H9 (cell line): ENCODE measurements around the gene PTPRN2. TPM values are rescaled to one million over a fixed set of nuclear protein-coding genes. Genes with fewer than 3 reads are reported as not detected.

Experiments
- DNase-seq: peaks from one replicate; pipeline ENCODE4 v3.0.0-alpha.2; 2017
- H2AFZ ChIP-seq: one replicate; pipeline ENCODE4 v1.6.1; 2013; ENCODE audit warnings: mild to moderate bottlenecking, low read length, control low read depth, moderate library complexity
- H2AK5ac ChIP-seq: 2 replicates; pipeline ENCODE4 v1.6.1; 2013; ENCODE audit warnings: low read length, control low read depth, mixed read lengths; ENCODE audit not compliant: insufficient read length
- H2BK120ac ChIP-seq: one replicate; pipeline ENCODE4 v1.6.1; 2013; ENCODE audit warnings: low read depth, mild to moderate bottlenecking, low read length, control low read depth, inconsistent platforms; ENCODE audit not compliant: poor library complexity, severe bottlenecking
- H2BK12ac ChIP-seq: 2 replicates; pipeline ENCODE4 v1.6.1; 2013; ENCODE audit warnings: low read length, control low read depth, mixed read lengths, low read depth; ENCODE audit not compliant: insufficient read length
- H2BK15ac ChIP-seq: 2 replicates; pipeline ENCODE4 v1.6.1; 2013; ENCODE audit warnings: low read depth, low read length, control low read depth
- H2BK20ac ChIP-seq: one replicate; pipeline ENCODE4 v1.6.1; 2013; ENCODE audit warnings: low read depth, mild to moderate bottlenecking, low read length, control low read depth, inconsistent platforms; ENCODE audit not compliant: poor library complexity, severe bottlenecking
- H2BK5ac ChIP-seq: 2 replicates; pipeline ENCODE4 v1.6.1; 2013; ENCODE audit warnings: low read length, control low read depth, mixed read lengths; ENCODE audit not compliant: insufficient read length
- H3K14ac ChIP-seq: 2 replicates; pipeline ENCODE4 v1.6.1; 2013; ENCODE audit warnings: low read length, control low read depth; ENCODE audit not compliant: insufficient read depth
- H3K18ac ChIP-seq: 2 replicates; pipeline ENCODE4 v1.6.1; 2013; ENCODE audit warnings: low read depth, mild to moderate bottlenecking, mixed read lengths, low read length, control low read depth; ENCODE audit not compliant: insufficient read length
- H3K23ac ChIP-seq: 2 replicates; pipeline ENCODE4 v1.6.1; 2013; ENCODE audit warnings: low read length, control low read depth, mixed read lengths, low read depth; ENCODE audit not compliant: insufficient read length
- H3K23me2 ChIP-seq: 2 replicates; pipeline ENCODE4 v1.6.1; 2013; ENCODE audit warnings: low read depth, mild to moderate bottlenecking, mixed read lengths, low read length, control low read depth; ENCODE audit not compliant: insufficient read length, poor library complexity, severe bottlenecking
- H3K27ac ChIP-seq: 2 replicates; pipeline ENCODE4 v1.5.1; 2013; ENCODE audit warnings: low read length, control low read depth, mixed read lengths, low read depth; ENCODE audit not compliant: insufficient read length
- H3K27me3 ChIP-seq: 2 replicates; pipeline ENCODE4 v1.6.1; 2013; ENCODE audit warnings: low read length, control low read depth, inconsistent platforms; ENCODE audit not compliant: insufficient read depth
- H3K4ac ChIP-seq: 2 replicates; pipeline ENCODE4 v1.6.1; 2013; ENCODE audit warnings: low read depth, mild to moderate bottlenecking, control low read depth, inconsistent platforms, low read length, moderate library complexity
- H3K4me1 ChIP-seq: 2 replicates; pipeline ENCODE4 v1.6.1; 2013; ENCODE audit warnings: low read length, control low read depth, inconsistent platforms; ENCODE audit not compliant: insufficient read depth
- H3K4me2 ChIP-seq: 2 replicates; pipeline ENCODE4 v1.6.1; 2013; ENCODE audit warnings: low read length, control low read depth, mixed read lengths; ENCODE audit not compliant: insufficient read length, insufficient read depth
- H3K56ac ChIP-seq: 2 replicates; pipeline ENCODE4 v1.6.1; 2013; ENCODE audit warnings: low read depth, mild to moderate bottlenecking, mixed read lengths, low read length, control low read depth; ENCODE audit not compliant: insufficient read length
- H3K79me1 ChIP-seq: 2 replicates; pipeline ENCODE4 v1.6.1; 2013; ENCODE audit warnings: low read depth, mild to moderate bottlenecking, moderate library complexity, low read length, control low read depth, inconsistent platforms; ENCODE audit not compliant: insufficient read depth, poor library complexity, severe bottlenecking
- H3K79me2 ChIP-seq: 2 replicates; pipeline ENCODE4 v1.6.1; 2013; ENCODE audit warnings: low read length, control low read depth, inconsistent platforms; ENCODE audit not compliant: insufficient read depth
- H3K9ac ChIP-seq: 2 replicates; pipeline ENCODE4 v1.6.1; 2013; ENCODE audit warnings: low read length, control low read depth, mixed read lengths; ENCODE audit not compliant: insufficient read length; ENCODE audit errors: extremely low read depth
- H3K9me3 ChIP-seq: one replicate; pipeline ENCODE4 v1.6.1; 2013; ENCODE audit warnings: low read depth, low read length, inconsistent platforms; ENCODE audit not compliant: control insufficient read depth
- H3T11ph ChIP-seq: one replicate; pipeline ENCODE4 v1.6.1; 2013; ENCODE audit warnings: mild to moderate bottlenecking, low read length, control low read depth, inconsistent platforms
- H4K20me1 ChIP-seq: one replicate; pipeline ENCODE4 v1.6.1; 2013; ENCODE audit not compliant: control insufficient read depth, insufficient read length, insufficient read depth
- H4K5ac ChIP-seq: 2 replicates; pipeline ENCODE4 v1.6.1; 2013; ENCODE audit warnings: low read depth, mild to moderate bottlenecking, mixed read lengths, low read length, control low read depth; ENCODE audit not compliant: insufficient read length
- H4K8ac ChIP-seq: replicated peaks from 2 replicates; pipeline ENCODE4 v1.6.1; 2013; ENCODE audit warnings: low read length, control low read depth, mixed read lengths, low read depth; ENCODE audit not compliant: insufficient read length
- H4K91ac ChIP-seq: 2 replicates; pipeline ENCODE4 v1.6.1; 2013; ENCODE audit warnings: low read depth, mild to moderate bottlenecking, moderate library complexity, mixed read lengths, low read length, control low read depth; ENCODE audit not compliant: insufficient read length
- H3K27ac Mint-ChIP-seq, 3 experiments: 2 replicates in 2 of 3; 3 replicates in 1 of 3; pipeline ENCODE4 v1.8.0; 2020 to 2021; ENCODE audit warnings: mixed read lengths in 3 of 3, mild to moderate bottlenecking in 1 of 3, moderate library complexity in 1 of 3
- H3K27me3 Mint-ChIP-seq: 2 replicates; pipeline ENCODE4 v1.8.0; 2021; ENCODE audit warnings: low read depth, mild to moderate bottlenecking, moderate library complexity, mixed read lengths
- H3K36me3 Mint-ChIP-seq, 3 experiments: 2 replicates in 2 of 3; 3 replicates in 1 of 3; pipeline ENCODE4 v1.8.0; 2020 to 2021; ENCODE audit warnings: low read depth in 3 of 3, mixed read lengths in 3 of 3; ENCODE audit not compliant: insufficient read depth in 1 of 3
- H3K4me1 Mint-ChIP-seq, 2 experiments: 2 replicates each; pipeline ENCODE4 v1.8.0; 2020; ENCODE audit warnings: mixed read lengths in 2 of 2
- H3K4me3 Mint-ChIP-seq, 2 experiments: 2 replicates in 1 of 2; 3 replicates in 1 of 2; pipeline ENCODE4 v1.8.0; 2020 to 2021; ENCODE audit warnings: mild to moderate bottlenecking in 2 of 2, mixed read lengths in 2 of 2, moderate library complexity in 1 of 2
- H3K9me3 Mint-ChIP-seq, 2 experiments: 2 replicates in 1 of 2; 3 replicates in 1 of 2; pipeline ENCODE4 v1.8.0; 2020; ENCODE audit warnings: mild to moderate bottlenecking in 2 of 2, mixed read lengths in 2 of 2, moderate library complexity in 1 of 2
- WGBS: extraction: QIAGEN DNeasy Blood & Tissue Kit; methylation state at CpG from one replicate; pipeline ENCODE4 v1.1.7; 2013; ENCODE audit warnings: missing lambda C conversion rate, low lambda C conversion rate, mixed read lengths; ENCODE audit not compliant: insufficient read length; ENCODE audit errors: extremely low coverage; 5-methylcytosine and 5-hydroxymethylcytosine counted together
- total RNA-seq: library from RNA; stranded (reverse); gene quantifications from 2 replicates; pipeline ENCODE4 v1.2.1, GENCODE V29; 2021
- TF ChIP-seq, protein P1 (sequence below): fragments of 200-600 bp; sonication (generic); conservative IDR thresholded peaks from 3 replicates; pipeline ENCODE4 v1.8.0; 2021; ENCODE audit warnings: antibody characterized with exemption, mild to moderate bottlenecking

Gene PTPRN2
- total RNA-seq, 1 experiment from 2014 or later = 5.2 TPM

DNA sequence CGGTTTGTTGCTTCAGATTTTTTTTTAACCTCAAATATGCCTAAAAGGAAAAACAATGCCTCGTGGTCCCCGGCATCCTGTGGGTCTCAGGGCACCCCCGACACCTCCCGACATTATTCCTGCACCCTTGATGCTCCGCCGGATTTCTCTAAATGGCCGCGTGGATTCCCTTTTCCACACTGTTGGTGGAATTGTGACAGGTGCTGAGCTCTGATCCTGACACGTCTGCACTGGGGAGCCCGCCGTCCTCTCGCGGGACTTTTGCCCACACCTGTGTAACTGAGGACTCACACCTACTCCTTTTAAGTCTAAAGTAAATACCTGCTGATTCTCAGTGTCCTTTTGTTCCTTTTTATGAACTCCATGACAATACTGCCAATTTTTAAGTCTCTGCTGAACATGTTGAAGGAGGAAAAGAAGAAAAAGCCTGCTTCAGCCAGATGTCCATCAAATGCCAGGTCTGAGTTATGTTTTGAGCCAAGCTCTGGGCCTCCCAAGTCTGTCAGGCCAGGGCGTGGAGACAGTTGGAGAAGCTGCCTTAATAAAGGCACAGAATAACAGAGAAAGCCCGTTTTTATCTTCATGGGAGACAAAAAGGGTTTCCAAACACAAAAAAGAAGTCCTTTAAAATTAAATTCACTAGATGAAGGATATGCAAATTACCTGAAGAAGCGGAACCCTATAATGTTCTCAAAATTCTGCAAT is 682.6 kb downstream of the PTPRN2 start:
- H3K4me3 Mint-ChIP-seq = peak overlapping the region in 1 of 2 experiments; percentile 15; a peak in 1 of 5 replicates
- Histone ChIP-seq H2BK15ac (no peak overlapping the region), H4K20me1 (no peaks in the 10 kb centered on the region), H3K18ac (no peak overlapping the region), H2BK120ac (no peak overlapping the region), H3K23me2 (no peaks in the 10 kb centered on the region), H3K4me2 (no peak overlapping the region), H4K5ac (no peak overlapping the region), H3K27me3 (no peaks in the 10 kb centered on the region), H2BK5ac (no peak overlapping the region), H2BK12ac (no peak overlapping the region), H3K14ac (no peak overlapping the region), H3T11ph (no peak overlapping the region), H3K27ac (no peak overlapping the region), H4K8ac (no peak overlapping the region), H3K4me1 (peaks cover 4% of the 10 kb centered on the region; the same call in 1 of the 2 replicates), H3K56ac (no peak overlapping the region), H3K9ac (no peak overlapping the region), H2AFZ (no peak overlapping the region), H2AK5ac (no peak overlapping the region), H3K79me2 (no peaks in the 10 kb centered on the region), H3K9me3 (no peaks in the 10 kb centered on the region), H3K4ac (no peak overlapping the region), H3K23ac (no peak overlapping the region), H4K91ac (no peak overlapping the region), H3K79me1 (no peaks in the 10 kb centered on the region), H2BK20ac (no peak overlapping the region)
- WGBS = no CpG with 5 or more reads among the region's 17 CpGs
- no peak for DNase-seq
- H3K36me3 Mint-ChIP-seq = peaks cover 0 to 3% (median 0%) of the 10 kb centered on the region in 3 experiments; a peak in 1 of 7 replicates
- TF ChIP-seq, protein P1, sequence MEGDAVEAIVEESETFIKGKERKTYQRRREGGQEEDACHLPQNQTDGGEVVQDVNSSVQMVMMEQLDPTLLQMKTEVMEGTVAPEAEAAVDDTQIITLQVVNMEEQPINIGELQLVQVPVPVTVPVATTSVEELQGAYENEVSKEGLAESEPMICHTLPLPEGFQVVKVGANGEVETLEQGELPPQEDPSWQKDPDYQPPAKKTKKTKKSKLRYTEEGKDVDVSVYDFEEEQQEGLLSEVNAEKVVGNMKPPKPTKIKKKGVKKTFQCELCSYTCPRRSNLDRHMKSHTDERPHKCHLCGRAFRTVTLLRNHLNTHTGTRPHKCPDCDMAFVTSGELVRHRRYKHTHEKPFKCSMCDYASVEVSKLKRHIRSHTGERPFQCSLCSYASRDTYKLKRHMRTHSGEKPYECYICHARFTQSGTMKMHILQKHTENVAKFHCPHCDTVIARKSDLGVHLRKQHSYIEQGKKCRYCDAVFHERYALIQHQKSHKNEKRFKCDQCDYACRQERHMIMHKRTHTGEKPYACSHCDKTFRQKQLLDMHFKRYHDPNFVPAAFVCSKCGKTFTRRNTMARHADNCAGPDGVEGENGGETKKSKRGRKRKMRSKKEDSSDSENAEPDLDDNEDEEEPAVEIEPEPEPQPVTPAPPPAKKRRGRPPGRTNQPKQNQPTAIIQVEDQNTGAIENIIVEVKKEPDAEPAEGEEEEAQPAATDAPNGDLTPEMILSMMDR = no peak
- H3K27me3 Mint-ChIP-seq = peaks cover 17% of the 10 kb centered on the region
- 0 out of 5 replicates have a peak, but pooled peaks cover 0 to 2% of the 10 kb centered on the region in 2 experiments for H3K9me3 Mint-ChIP-seq
- peaks cover 30 to 34% of the 10 kb centered on the region in 2 experiments for H3K4me1 Mint-ChIP-seq
- no peak overlapping the region; a peak in 1 of 7 replicates for H3K27ac Mint-ChIP-seq
